ENCODE data around the gene DMPK. TPM values are rescaled to one million over a fixed set of nuclear protein-coding genes. Genes with fewer than 3 reads are reported as not detected.
A peak's percentile ranks its signal among the peaks of the same experiment; 100 is the strongest.

Gene DMPK
- total and polyA plus RNA-seq, 12 donors: 220 to 439 (median 304) TPM

DNA sequence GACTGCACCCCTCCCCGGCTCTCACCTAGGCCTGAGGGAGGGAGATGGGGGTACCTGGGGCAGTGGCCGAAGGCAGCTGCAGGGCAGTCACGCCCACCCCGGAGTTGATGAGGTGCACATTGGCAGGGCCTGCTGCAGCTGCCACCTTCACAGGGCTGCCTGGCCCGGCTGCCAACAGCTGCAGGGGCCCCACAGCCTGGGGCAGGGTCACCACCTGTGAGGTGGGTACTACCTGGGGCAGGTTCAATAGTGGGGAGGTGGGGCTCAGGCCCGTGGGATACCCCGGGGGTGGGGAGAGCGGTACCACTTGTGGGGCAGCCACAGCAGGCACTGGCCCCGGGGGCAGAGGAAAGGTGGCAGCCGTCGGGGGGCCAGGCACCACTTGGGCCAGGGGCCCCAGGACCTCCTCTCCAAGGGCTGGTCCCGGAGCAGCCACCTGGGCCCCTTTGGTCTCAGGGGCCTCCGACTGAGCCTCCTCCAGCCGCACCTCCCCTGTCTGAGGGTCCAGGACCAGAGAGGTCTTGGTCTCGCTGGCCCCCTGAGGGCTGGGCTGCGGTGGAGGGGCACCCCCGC is 15.9 kb downstream of the DMPK start:
- WGBS, 2 donors: 35 to 58% methylated on average over 16 to 17 of the region's 17 CpGs
- Histone ChIP-seq H3K4me3 (peak overlapping the region; percentile 75 to 94 (median 86)), H3K27ac (peak overlapping the region; percentile 83 to 100 (median 96)), H3K4me1 (peaks cover 37 to 70% (median 50%) of the 10 kb centered on the region in 9 donors), H3K9me3 (no peaks in the 10 kb centered on the region), H3K27me3 (peaks cover 0 to 62% (median 0%) of the 10 kb centered on the region in 7 donors), H3K36me3 (peaks cover 0 to 9% (median under 1%) of the 10 kb centered on the region in 9 donors)
- DNase-seq (peak in 1 of 2 donors; percentile 35), ATAC-seq (no peak)
- TF ChIP-seq, protein P1, sequence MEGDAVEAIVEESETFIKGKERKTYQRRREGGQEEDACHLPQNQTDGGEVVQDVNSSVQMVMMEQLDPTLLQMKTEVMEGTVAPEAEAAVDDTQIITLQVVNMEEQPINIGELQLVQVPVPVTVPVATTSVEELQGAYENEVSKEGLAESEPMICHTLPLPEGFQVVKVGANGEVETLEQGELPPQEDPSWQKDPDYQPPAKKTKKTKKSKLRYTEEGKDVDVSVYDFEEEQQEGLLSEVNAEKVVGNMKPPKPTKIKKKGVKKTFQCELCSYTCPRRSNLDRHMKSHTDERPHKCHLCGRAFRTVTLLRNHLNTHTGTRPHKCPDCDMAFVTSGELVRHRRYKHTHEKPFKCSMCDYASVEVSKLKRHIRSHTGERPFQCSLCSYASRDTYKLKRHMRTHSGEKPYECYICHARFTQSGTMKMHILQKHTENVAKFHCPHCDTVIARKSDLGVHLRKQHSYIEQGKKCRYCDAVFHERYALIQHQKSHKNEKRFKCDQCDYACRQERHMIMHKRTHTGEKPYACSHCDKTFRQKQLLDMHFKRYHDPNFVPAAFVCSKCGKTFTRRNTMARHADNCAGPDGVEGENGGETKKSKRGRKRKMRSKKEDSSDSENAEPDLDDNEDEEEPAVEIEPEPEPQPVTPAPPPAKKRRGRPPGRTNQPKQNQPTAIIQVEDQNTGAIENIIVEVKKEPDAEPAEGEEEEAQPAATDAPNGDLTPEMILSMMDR (IDR thresholded peaks at IDR 0.05): no peak
- intact Hi-C loops (cut with DNase I): loop anchor here in 2 of 10 donors (5.0 kb wide), 2 partner anchors 49 to 74 kb away; partner anchors contain the start of genes QPCTL (in 2 of the 2) and SNRPD2 (in 2 of the 2)

DNA sequence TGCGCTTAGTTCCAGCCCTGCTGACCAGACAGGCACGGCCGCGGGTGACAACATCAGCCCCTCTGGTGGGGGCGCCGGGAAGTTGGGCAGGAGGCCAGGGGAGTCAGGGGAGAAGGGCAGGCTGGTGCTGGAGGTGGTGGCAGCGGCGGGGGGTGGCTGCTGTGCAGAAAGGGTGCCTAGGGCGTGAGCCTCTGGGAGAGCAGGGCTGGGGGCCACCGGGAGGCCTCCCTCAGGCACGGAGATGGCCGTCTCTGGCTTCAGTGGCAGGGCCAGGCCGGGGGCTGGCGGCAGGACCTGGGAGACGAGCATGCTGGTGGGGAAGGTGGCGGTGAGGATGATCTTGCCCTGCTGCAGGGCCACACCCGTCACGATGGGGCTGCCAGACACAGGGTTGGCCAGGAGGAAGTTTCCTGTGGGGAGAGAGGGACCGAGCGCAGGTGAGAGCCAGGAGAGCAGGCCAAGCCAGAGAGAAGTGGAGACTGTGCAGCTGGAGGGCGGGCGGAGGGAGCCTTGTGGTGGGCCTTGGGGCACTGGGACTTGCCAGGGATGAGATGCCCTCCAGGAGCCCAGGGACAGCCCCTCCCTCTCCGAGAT is 16.5 kb downstream of the DMPK start:
- H3K27me3 ChIP-seq: peaks cover 0 to 56% (median 0%) of the 10 kb centered on the region in 7 donors
- H3K27ac ChIP-seq: peak overlapping the region; percentile 83 to 100 (median 96)
- no peaks in the 10 kb centered on the region for H3K9me3 ChIP-seq
- DNase-seq: peak; percentile 32 to 39
- 42 to 61% methylated on average over 23 of the region's 23 CpGs for WGBS, 2 donors
- peaks cover 34 to 65% (median 44%) of the 10 kb centered on the region in 9 donors for H3K4me1 ChIP-seq
- peak overlapping the region in 7 of 10 donors; percentile 75 to 94 (median 90) for H3K4me3 ChIP-seq
- intact Hi-C loops (cut with DNase I): loop anchor here in 2 of 10 donors (5.0 kb wide), 2 partner anchors 48 to 73 kb away; partner anchors contain the start of genes QPCTL (in 2 of the 2) and SNRPD2 (in 2 of the 2)
- no peak for ATAC-seq
- peaks cover 0 to 4% (median 0%) of the 10 kb centered on the region in 9 donors for H3K36me3 ChIP-seq
- TF ChIP-seq, protein P1 (IDR thresholded peaks at IDR 0.05): no peak

DNA sequence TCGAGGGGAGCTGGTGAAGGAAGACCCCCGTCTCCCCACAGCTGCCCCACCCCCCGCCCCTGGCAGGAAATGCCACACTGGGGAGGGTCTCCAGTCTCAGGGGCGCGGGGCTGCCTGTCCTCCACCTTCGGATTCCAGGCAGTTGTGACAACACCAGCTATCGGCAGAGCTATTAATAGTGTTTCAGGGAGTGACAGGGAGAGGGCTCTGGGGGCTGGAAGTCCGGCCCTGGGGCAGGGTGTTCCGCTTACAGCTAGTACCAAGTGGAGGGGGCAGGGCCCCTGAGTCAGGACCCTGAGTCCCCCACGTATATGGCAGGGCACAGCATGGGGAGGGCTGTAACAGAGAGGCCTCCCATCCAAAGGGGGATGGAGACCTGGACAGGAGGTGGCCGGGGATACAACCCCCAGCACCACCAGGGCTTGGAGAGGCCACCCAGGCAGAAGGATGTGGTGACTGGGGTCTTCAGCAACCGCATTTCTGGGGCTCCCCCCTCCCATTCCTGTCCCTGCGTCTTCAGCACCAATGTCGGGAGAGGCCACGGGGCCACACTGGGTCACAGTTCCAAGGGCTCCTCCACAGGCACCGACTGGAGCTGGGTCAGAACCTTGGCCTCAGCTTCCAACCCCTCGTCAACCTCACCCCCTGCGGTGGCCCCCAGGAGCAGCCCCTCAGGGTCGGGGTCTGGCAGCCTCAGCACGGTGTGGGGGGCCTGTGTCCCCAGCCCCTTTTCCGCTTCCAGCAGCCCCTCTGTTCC is 17.2 kb downstream of the DMPK start:
- intact Hi-C loops (cut with DNase I): loop anchor here in 2 of 10 donors (5.0 kb wide), 2 partner anchors 48 to 73 kb away; partner anchors contain the start of genes QPCTL (in 2 of the 2) and SNRPD2 (in 2 of the 2)
- peaks cover 0 to 51% (median 0%) of the 10 kb centered on the region in 7 donors for H3K27me3 ChIP-seq
- WGBS, 2 donors: 20 to 33% methylated on average over 21 of the region's 21 CpGs
- H3K9me3 ChIP-seq: no peaks in the 10 kb centered on the region
- DNase-seq (peak; percentile 61 to 67), ATAC-seq (peak in 6 of 8 donors; percentile 17 to 53 (median 26))
- H3K27ac ChIP-seq: peak overlapping the region; percentile 83 to 100 (median 96)
- TF ChIP-seq, protein P1 (IDR thresholded peaks at IDR 0.05): no peak
- H3K4me1 ChIP-seq: peaks cover 33 to 59% (median 44%) of the 10 kb centered on the region in 9 donors
- H3K36me3 ChIP-seq: peaks cover 0 to 4% (median 0%) of the 10 kb centered on the region in 9 donors
- H3K4me3 ChIP-seq: peak overlapping the region in 7 of 10 donors; percentile 6 to 93 (median 36)

DNA sequence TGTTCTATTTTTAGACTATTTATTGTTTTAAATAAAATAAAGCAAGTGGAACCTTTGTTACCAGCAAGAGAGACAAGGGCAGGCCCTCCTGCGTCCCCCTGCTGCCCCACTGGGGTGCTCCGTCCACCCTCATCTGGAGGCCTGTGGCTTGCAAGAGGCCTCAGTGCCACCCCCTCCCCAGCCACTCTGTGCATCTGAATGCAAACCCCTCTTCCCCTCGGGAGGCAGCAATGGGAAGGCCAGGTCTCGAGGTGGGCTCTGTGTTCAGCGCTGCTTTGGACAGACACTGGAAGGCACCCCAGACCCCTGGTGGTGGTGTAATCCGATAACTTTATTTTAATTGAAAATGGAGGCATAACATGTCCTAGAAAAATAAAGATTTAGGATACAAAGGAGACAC is 17.8 kb downstream of the DMPK start:
- DNase-seq: no peak
- Histone ChIP-seq H3K4me1 (peaks cover 33 to 53% (median 44%) of the 10 kb centered on the region in 9 donors), H3K9me3 (no peaks in the 10 kb centered on the region), H3K27me3 (peaks cover 0 to 52% (median 0%) of the 10 kb centered on the region in 7 donors), H3K36me3 (peaks cover 0 to 4% (median 0%) of the 10 kb centered on the region in 9 donors), H3K27ac (peak overlapping the region; percentile 83 to 100 (median 96)), H3K4me3 (peak overlapping the region in 6 of 10 donors; percentile 20 to 90 (median 33))
- 22 to 37% methylated on average over 6 of the region's 6 CpGs for whole genome bisulfite sequencing, 2 donors
- TF ChIP-seq, protein P1 (IDR thresholded peaks at IDR 0.05): peak in 2 of 9 donors; percentile 9 to 15
- intact Hi-C loops (cut with DNase I): no loop called here
- ATAC-seq: no peak
